Liver (tissue), 9 donors: ENCODE results near the gene XYLB. TPM values are rescaled to one million over a fixed set of nuclear protein-coding genes. Genes with fewer than 3 reads are reported as not detected.
"Not testable (repeated sequence)": the region's sequence is repeated elsewhere in the genome, so short reads cannot be mapped to it uniquely, and the experiment has no call there.

Experiments used
- DNase-seq: peaks from one replicate; pipeline ENCODE4 v3.0.0-alpha.2; 2017; ENCODE audit warnings: low spot score
- H3K27ac ChIP-seq, 2 donors: one replicate each; pipeline ENCODE4 v1.7.0; 2013; ENCODE audit warnings: inconsistent platforms in 2 of 2, low read length in 2 of 2, control low read depth in 1 of 2, low read depth in 1 of 2, mild to moderate bottlenecking in 1 of 2
- H3K27me3 ChIP-seq, 4 donors: one replicate each; pipeline versions ENCODE4 v1.6.1 to v1.7.0; 2013; ENCODE audit warnings: low read length in 3 of 4, inconsistent platforms in 1 of 4, mild to moderate bottlenecking in 1 of 4, moderate library complexity in 1 of 4; ENCODE audit not compliant: control insufficient read depth in 4 of 4, insufficient read depth in 4 of 4
- H3K36me3 ChIP-seq, 4 donors: one replicate each; pipeline versions ENCODE4 v1.6.1 to v1.7.0; 2013; ENCODE audit warnings: low read length in 3 of 4, mild to moderate bottlenecking in 3 of 4, low read depth in 1 of 4, moderate library complexity in 1 of 4; ENCODE audit not compliant: control insufficient read depth in 4 of 4, insufficient read depth in 3 of 4
- H3K4me1 ChIP-seq, 4 donors: one replicate each; pipeline versions ENCODE4 v1.6.1 to v1.7.0; 2013; ENCODE audit warnings: low read length in 3 of 4, mild to moderate bottlenecking in 3 of 4, moderate library complexity in 1 of 4; ENCODE audit not compliant: control insufficient read depth in 4 of 4, insufficient read depth in 4 of 4
- H3K4me3 ChIP-seq, 3 donors: one replicate each; pipeline versions ENCODE4 v1.6.1 to v1.7.0; 2013; ENCODE audit warnings: low read length in 3 of 3, control low read depth in 1 of 3, low read depth in 1 of 3, mild to moderate bottlenecking in 1 of 3
- H3K9ac ChIP-seq, 2 donors: one replicate each; pipeline ENCODE4 v1.7.0; 2013; ENCODE audit warnings: low read length in 2 of 2, mild to moderate bottlenecking in 2 of 2, moderate library complexity in 2 of 2, control low read depth in 1 of 2, low read depth in 1 of 2
- H3K9me3 ChIP-seq, 4 donors: one replicate each; pipeline versions ENCODE4 v1.6.1 to v1.7.0; 2013; ENCODE audit warnings: low read length in 3 of 4; ENCODE audit not compliant: control insufficient read depth in 4 of 4
- EGR1 ChIP-seq, 2 donors: IDR thresholded peaks; 2 replicates each; pipeline ENCODE4 v1.6.1; 2016 to 2018; ENCODE audit warnings: antibody characterized with exemption in 2 of 2, low read depth in 2 of 2
- FOXA1 ChIP-seq: IDR thresholded peaks from 2 replicates; pipeline ENCODE4 v1.6.1; 2016; ENCODE audit warnings: antibody characterized with exemption
- FOXA2 ChIP-seq: IDR thresholded peaks from 2 replicates; pipeline ENCODE4 v1.6.1; 2016; ENCODE audit warnings: antibody characterized with exemption
- GABPA ChIP-seq, 2 donors: IDR thresholded peaks in 1 of 2; conservative IDR thresholded peaks in 1 of 2; 2 replicates each; pipeline ENCODE4 v1.6.1; 2016; ENCODE audit warnings: antibody characterized with exemption in 2 of 2, mild to moderate bottlenecking in 1 of 2, moderate library complexity in 1 of 2
- HNF4A ChIP-seq, 2 donors: conservative IDR thresholded peaks; 2 replicates each; pipeline ENCODE4 v1.6.1; 2016; ENCODE audit warnings: antibody characterized with exemption in 2 of 2, mild to moderate bottlenecking in 2 of 2
- HNF4G ChIP-seq: IDR thresholded peaks from 2 replicates; pipeline ENCODE4 v1.6.1; 2016; ENCODE audit warnings: antibody characterized with exemption
- JUND ChIP-seq, 2 donors: IDR thresholded peaks; 2 replicates each; pipeline ENCODE4 v1.6.1; 2016; ENCODE audit warnings: antibody characterized with exemption in 2 of 2
- NR2F2 ChIP-seq: IDR thresholded peaks from 2 replicates; pipeline ENCODE4 v1.6.1; 2016; ENCODE audit warnings: antibody characterized with exemption
- RAD21 ChIP-seq, 2 donors: IDR thresholded peaks; 2 replicates each; pipeline ENCODE4 v1.6.1; 2016; ENCODE audit warnings: antibody characterized with exemption in 2 of 2, mild to moderate bottlenecking in 2 of 2
- RXRA ChIP-seq, 2 donors: IDR thresholded peaks; 2 replicates each; pipeline ENCODE4 v1.6.1; 2017 to 2018; ENCODE audit warnings: antibody characterized with exemption in 2 of 2, mild to moderate bottlenecking in 1 of 2
- SP1 ChIP-seq: IDR thresholded peaks from 2 replicates; pipeline ENCODE4 v1.6.1; 2018; ENCODE audit warnings: antibody characterized with exemption, mild to moderate bottlenecking
- TAF1 ChIP-seq: conservative IDR thresholded peaks from 2 replicates; pipeline ENCODE4 v1.6.1; 2016; ENCODE audit warnings: antibody characterized with exemption, mild to moderate bottlenecking
- YY1 ChIP-seq: IDR thresholded peaks from 2 replicates; pipeline ENCODE4 v1.6.1; 2016; ENCODE audit warnings: antibody characterized with exemption, mild to moderate bottlenecking
- WGBS: extraction: QIAGEN DNeasy Blood & Tissue Kit; methylation state at CpG from one replicate; pipeline ENCODE4 v1.1.7; 2013; 5-methylcytosine and 5-hydroxymethylcytosine counted together
- polyA plus RNA-seq, 2 donors: library from polyadenylated mRNA; stranded (reverse) in 1 of 2; unstranded in 1 of 2; fragments of 200-250 nt in 1 of 2; fragments of >200 nt in 1 of 2; fragmentation: Nextera tagmentation in 1 of 2; extraction: Ambion mirVana in 1 of 2; gene quantifications; one replicate each; pipeline versions ENCODE4 v1.2.1 to v1.2.3, GENCODE V29; 2013 to 2015
- total RNA-seq, 2 donors: library from RNA; depleted of rRNA; stranded (reverse); fragments of >200 nt; gene quantifications; one replicate each; pipeline ENCODE4 v1.2.3, GENCODE V29; 2014
- TF ChIP-seq, protein P1 (sequence below): IDR thresholded peaks from 2 replicates; pipeline ENCODE4 v1.6.1; 2016; ENCODE audit warnings: antibody characterized with exemption
- TF ChIP-seq, protein P2 (sequence below): IDR thresholded peaks from 2 replicates; pipeline ENCODE4 v1.6.1; 2016; ENCODE audit warnings: antibody characterized with exemption
- TF ChIP-seq, protein P3 (sequence below): IDR thresholded peaks from 2 replicates; pipeline ENCODE4 v1.6.1; 2016; ENCODE audit warnings: antibody characterized with exemption, mild to moderate bottlenecking
- TF ChIP-seq, protein P4 (sequence below): IDR thresholded peaks from 2 replicates; pipeline ENCODE4 v1.6.1; 2016; ENCODE audit warnings: antibody characterized with exemption
- TF ChIP-seq, protein P5 (sequence below): fragments of 150-350 bp; IDR thresholded peaks from 2 replicates; pipeline ENCODE4 v1.5.1; 2017; ENCODE audit warnings: improper control_type of control experiment, low read depth, low read length; ENCODE audit not compliant: missing input control
- donor health status: healthy.
- donor health status: healthy.
- donor health status: healthy.
- donor health status: healthy.
- donor health status: healthy.

The XYLB gene
- total and polyA plus RNA-seq, 4 donors, result 14.2 to 51.5 (median 18.0) TPM

DNA sequence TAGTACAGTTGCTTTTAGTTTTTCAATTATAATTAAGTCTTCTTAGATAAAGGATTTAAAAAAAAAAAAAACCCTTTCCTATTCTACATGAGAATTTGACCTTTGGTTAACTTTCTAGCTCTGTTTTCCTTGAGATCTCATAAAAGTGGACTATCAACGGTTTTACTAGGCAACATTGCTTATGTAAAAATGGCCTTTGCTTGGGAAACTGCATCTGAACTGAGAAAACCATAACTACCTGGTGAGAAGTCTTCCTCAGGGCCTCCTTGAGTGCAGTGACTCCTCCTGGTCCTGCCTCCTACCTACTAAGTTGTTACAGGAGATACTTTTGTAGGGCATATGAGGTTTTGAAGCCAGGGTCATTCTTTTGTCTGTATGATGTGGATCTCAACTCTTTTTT, 65.0 kb downstream of the XYLB start:
- no peak overlapping the region for H3K27ac ChIP-seq
- H3K27me3 ChIP-seq, result no peaks in the 10 kb centered on the region
- no peak for DNase-seq
- H3K4me1 ChIP-seq, result no peaks in the 10 kb centered on the region
- TF ChIP-seq FOXA1 (no peak), EGR1 (IDR thresholded peaks at IDR 0.05; ENCODE audit: low read depth in 2 of 2) (no peak), RAD21 (IDR thresholded peaks at IDR 0.05) (no peak), NR2F2 (no peak), HNF4A (conservative IDR thresholded peaks at IDR 0.05) (no peak), JUND (IDR thresholded peaks at IDR 0.05) (no peak), TAF1 (no peak), SP1 (no peak), FOXA2 (no peak), RXRA (IDR thresholded peaks at IDR 0.05) (no peak), GABPA (IDR thresholded peaks at IDR 0.05 in 1 of 2, conservative IDR thresholded peaks at IDR 0.05 in 1 of 2) (no peak), YY1 (no peak), HNF4G (no peak)
- TF ChIP-seq, protein P1, sequence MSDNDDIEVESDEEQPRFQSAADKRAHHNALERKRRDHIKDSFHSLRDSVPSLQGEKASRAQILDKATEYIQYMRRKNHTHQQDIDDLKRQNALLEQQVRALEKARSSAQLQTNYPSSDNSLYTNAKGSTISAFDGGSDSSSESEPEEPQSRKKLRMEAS, result no peak
- TF ChIP-seq, protein P2, sequence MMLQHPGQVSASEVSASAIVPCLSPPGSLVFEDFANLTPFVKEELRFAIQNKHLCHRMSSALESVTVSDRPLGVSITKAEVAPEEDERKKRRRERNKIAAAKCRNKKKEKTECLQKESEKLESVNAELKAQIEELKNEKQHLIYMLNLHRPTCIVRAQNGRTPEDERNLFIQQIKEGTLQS, result no peak
- TF ChIP-seq, protein P3, sequence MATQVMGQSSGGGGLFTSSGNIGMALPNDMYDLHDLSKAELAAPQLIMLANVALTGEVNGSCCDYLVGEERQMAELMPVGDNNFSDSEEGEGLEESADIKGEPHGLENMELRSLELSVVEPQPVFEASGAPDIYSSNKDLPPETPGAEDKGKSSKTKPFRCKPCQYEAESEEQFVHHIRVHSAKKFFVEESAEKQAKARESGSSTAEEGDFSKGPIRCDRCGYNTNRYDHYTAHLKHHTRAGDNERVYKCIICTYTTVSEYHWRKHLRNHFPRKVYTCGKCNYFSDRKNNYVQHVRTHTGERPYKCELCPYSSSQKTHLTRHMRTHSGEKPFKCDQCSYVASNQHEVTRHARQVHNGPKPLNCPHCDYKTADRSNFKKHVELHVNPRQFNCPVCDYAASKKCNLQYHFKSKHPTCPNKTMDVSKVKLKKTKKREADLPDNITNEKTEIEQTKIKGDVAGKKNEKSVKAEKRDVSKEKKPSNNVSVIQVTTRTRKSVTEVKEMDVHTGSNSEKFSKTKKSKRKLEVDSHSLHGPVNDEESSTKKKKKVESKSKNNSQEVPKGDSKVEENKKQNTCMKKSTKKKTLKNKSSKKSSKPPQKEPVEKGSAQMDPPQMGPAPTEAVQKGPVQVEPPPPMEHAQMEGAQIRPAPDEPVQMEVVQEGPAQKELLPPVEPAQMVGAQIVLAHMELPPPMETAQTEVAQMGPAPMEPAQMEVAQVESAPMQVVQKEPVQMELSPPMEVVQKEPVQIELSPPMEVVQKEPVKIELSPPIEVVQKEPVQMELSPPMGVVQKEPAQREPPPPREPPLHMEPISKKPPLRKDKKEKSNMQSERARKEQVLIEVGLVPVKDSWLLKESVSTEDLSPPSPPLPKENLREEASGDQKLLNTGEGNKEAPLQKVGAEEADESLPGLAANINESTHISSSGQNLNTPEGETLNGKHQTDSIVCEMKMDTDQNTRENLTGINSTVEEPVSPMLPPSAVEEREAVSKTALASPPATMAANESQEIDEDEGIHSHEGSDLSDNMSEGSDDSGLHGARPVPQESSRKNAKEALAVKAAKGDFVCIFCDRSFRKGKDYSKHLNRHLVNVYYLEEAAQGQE, result no peak
- TF ChIP-seq, protein P4, sequence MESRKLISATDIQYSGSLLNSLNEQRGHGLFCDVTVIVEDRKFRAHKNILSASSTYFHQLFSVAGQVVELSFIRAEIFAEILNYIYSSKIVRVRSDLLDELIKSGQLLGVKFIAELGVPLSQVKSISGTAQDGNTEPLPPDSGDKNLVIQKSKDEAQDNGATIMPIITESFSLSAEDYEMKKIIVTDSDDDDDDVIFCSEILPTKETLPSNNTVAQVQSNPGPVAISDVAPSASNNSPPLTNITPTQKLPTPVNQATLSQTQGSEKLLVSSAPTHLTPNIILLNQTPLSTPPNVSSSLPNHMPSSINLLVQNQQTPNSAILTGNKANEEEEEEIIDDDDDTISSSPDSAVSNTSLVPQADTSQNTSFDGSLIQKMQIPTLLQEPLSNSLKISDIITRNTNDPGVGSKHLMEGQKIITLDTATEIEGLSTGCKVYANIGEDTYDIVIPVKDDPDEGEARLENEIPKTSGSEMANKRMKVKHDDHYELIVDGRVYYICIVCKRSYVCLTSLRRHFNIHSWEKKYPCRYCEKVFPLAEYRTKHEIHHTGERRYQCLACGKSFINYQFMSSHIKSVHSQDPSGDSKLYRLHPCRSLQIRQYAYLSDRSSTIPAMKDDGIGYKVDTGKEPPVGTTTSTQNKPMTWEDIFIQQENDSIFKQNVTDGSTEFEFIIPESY, result no peak
- TF ChIP-seq, protein P5, sequence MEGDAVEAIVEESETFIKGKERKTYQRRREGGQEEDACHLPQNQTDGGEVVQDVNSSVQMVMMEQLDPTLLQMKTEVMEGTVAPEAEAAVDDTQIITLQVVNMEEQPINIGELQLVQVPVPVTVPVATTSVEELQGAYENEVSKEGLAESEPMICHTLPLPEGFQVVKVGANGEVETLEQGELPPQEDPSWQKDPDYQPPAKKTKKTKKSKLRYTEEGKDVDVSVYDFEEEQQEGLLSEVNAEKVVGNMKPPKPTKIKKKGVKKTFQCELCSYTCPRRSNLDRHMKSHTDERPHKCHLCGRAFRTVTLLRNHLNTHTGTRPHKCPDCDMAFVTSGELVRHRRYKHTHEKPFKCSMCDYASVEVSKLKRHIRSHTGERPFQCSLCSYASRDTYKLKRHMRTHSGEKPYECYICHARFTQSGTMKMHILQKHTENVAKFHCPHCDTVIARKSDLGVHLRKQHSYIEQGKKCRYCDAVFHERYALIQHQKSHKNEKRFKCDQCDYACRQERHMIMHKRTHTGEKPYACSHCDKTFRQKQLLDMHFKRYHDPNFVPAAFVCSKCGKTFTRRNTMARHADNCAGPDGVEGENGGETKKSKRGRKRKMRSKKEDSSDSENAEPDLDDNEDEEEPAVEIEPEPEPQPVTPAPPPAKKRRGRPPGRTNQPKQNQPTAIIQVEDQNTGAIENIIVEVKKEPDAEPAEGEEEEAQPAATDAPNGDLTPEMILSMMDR, result no peak
- peaks cover 0 to 3% (median 1%) of the 10 kb centered on the region in 4 donors for H3K36me3 ChIP-seq
- no peak overlapping the region for H3K9ac ChIP-seq
- no peak overlapping the region for H3K4me3 ChIP-seq
- WGBS, result 58% methylated on average over 1 of the region's 1 CpG
- H3K9me3 ChIP-seq, result no peaks in the 10 kb centered on the region

DNA sequence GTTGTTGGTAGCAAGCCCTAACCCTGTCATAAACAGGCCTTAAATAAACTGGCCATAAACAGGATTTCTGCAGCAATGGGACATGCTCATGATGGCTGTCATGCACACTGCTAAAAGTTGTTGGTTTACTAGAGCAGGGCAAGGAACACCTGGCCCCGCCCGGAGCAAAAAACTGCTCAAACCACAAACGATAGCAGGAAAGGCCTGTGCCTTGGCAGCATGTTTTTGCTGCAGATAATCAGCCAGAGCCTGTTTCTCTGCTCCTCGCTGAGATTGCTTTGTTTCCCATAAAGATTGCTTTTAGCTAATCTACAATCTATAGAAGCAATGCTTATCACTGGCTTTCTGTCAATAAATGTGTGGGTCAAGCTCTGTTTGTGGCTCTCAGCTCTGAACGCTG, 74.2 kb downstream of the XYLB start:
- WGBS, result 74% methylated on average over 5 of the region's 5 CpGs
- not testable (repeated sequence) for H3K27me3 ChIP-seq, H3K9me3 ChIP-seq, DNase-seq, H3K4me1 ChIP-seq, H3K36me3 ChIP-seq, H3K9ac ChIP-seq, H3K27ac ChIP-seq, H3K4me3 ChIP-seq
